ENCODE results near the gene FBXO3. TPM values are rescaled to one million over a fixed set of nuclear protein-coding genes. Genes with fewer than 3 reads are reported as not detected.

Gene FBXO3
- total and polyA plus RNA-seq, 9 of the 15 experiments (the other 6 are each of a cell fraction or from before 2014, with no cell fraction given), result 11.6 to 59.3 (median 29.2) TPM

- Histone ChIP-seq H3K79me2 (ENCODE audit: control insufficient read depth, insufficient read depth, low read length) (no peaks in the 10 kb centered on the region), H3K27me3 (ENCODE audit: control insufficient read depth in 2 of 2, insufficient read depth in 2 of 2, low read length in 2 of 2) (0 out of 5 replicates have a peak, but pooled peaks cover 0 to 10% of the 10 kb centered on the region in 2 experiments), H4K20me1 (replicated peaks; ENCODE audit: control insufficient read depth, insufficient read depth, low read length) (no peaks in the 10 kb centered on the region), H3K27ac (ENCODE audit: extremely low read depth, low read depth, low read length) (no peak overlapping the region), H3K9ac (ENCODE audit: insufficient read depth in 1 of 2, low read depth in 2 of 2, low read length in 2 of 2) (no peak overlapping the region), H3K4me2 (ENCODE audit: insufficient read depth, low read length) (no peak overlapping the region), H3K4me1 (replicated peaks in 1 of 2; ENCODE audit: control insufficient read depth in 2 of 2, insufficient read depth in 2 of 2, low read length in 2 of 2) (peaks cover 17 to 18% of the 10 kb centered on the region in 2 experiments), H3K9me3 (replicated peaks; ENCODE audit: control insufficient read depth, insufficient read depth, low read depth, low read length) (no peaks in the 10 kb centered on the region), H3K9me1 (ENCODE audit: control insufficient read depth, insufficient read depth, low read length) (no peaks in the 10 kb centered on the region), H3K36me3 (ENCODE audit: control insufficient read depth, insufficient read depth, low read length) (peaks cover 29% of the 10 kb centered on the region; the same call in 2 of the 3 replicates), H2AFZ (ENCODE audit: low read depth, low read length) (no peak overlapping the region), H3K4me3 (no peak overlapping the region)
- ATAC-seq (no peak), DNase-seq (ENCODE audit: extremely low read depth in 1 of 4, low spot score in 3 of 4) (no peak), FAIRE-seq (no peak)
- intact Hi-C loops (cut with micrococcal nuclease) (no loop called here), in situ Hi-C loops (cut with MboI) (no loop called here)
- ChIA-PET POLR2A (interaction anchor here (1.7 kb wide), 1 partner anchor 12 kb away, joined by 6 read pairs; no protein-coding TSS in a partner anchor), CTCF (ENCODE audit: low intra/inter-chr PET ratio) (no interaction called here)
- WGBS (ENCODE audit: insufficient coverage, low coverage, missing lambda C conversion rate), result 75% methylated on average over 4 of the region's 4 CpGs
- no TSS peak for BruUV-seq (replicated peaks)
- TF ChIP-seq POLR2B (IDR thresholded peaks at IDR 0.05; ENCODE audit: low read depth, partially characterized antibody) (peak; percentile 14), NR4A1 (CRISPR knock-in tag; IDR thresholded peaks at IDR 0.05) (no peak), NR4A1 (tag; IDR thresholded peaks at IDR 0.05) (no peak)
Observed at GRCh38 chr11:33703788-33704187, 70.5 kb downstream of the FBXO3 start.

GRCh38 chr11:33703234-33703633 lies 71.1 kb downstream of the FBXO3 start:
- BruUV-seq (replicated peaks), result no TSS peak
- H3K9me1 ChIP-seq (ENCODE audit: control insufficient read depth, insufficient read depth, low read length), result no peaks in the 10 kb centered on the region
- intact Hi-C loops (cut with micrococcal nuclease), result no loop called here
- ATAC-seq (no peak), FAIRE-seq (no peak), DNase-seq (ENCODE audit: extremely low read depth in 1 of 4, low spot score in 3 of 4) (no peak)
- peaks cover 2 to 10% of the 10 kb centered on the region in 2 experiments; a peak in 2 of 5 replicates for H3K27me3 ChIP-seq (ENCODE audit: control insufficient read depth in 2 of 2, insufficient read depth in 2 of 2, low read length in 2 of 2)
- H3K27ac ChIP-seq (ENCODE audit: extremely low read depth, low read depth, low read length), result no peak overlapping the region
- ChIA-PET CTCF (ENCODE audit: low intra/inter-chr PET ratio) (no interaction called here), POLR2A (interaction anchor here (1.7 kb wide), 1 partner anchor 12 kb away, joined by 6 read pairs; no protein-coding TSS in a partner anchor)
- H3K4me3 ChIP-seq, result no peak overlapping the region
- no peak overlapping the region for H3K4me2 ChIP-seq (ENCODE audit: insufficient read depth, low read length)
- H3K36me3 ChIP-seq (ENCODE audit: control insufficient read depth, insufficient read depth, low read length), result peaks cover 25% of the 10 kb centered on the region; the same call in 2 of the 3 replicates
- peaks cover 17 to 18% of the 10 kb centered on the region in 2 experiments for H3K4me1 ChIP-seq (replicated peaks in 1 of 2; ENCODE audit: control insufficient read depth in 2 of 2, insufficient read depth in 2 of 2, low read length in 2 of 2)
- H2AFZ ChIP-seq (ENCODE audit: low read depth, low read length), result no peak overlapping the region
- H3K79me2 ChIP-seq (ENCODE audit: control insufficient read depth, insufficient read depth, low read length), result no peaks in the 10 kb centered on the region
- in situ Hi-C loops (cut with MboI), result no loop called here
- H3K9ac ChIP-seq (ENCODE audit: insufficient read depth in 1 of 2, low read depth in 2 of 2, low read length in 2 of 2), result no peak overlapping the region
- no peaks in the 10 kb centered on the region for H4K20me1 ChIP-seq (replicated peaks; ENCODE audit: control insufficient read depth, insufficient read depth, low read length)
- H3K9me3 ChIP-seq (replicated peaks; ENCODE audit: control insufficient read depth, insufficient read depth, low read depth, low read length), result no peaks in the 10 kb centered on the region
- no peak for TF ChIP-seq PHB (CRISPR knock-in tag; IDR thresholded peaks at IDR 0.05)
- no peak for TF ChIP-seq ZNF696 (CRISPR knock-in tag; conservative IDR thresholded peaks at IDR 0.05)
- no peak for TF ChIP-seq EWSR1 (IDR thresholded peaks at IDR 0.05; ENCODE audit: borderline replicate concordance, low read depth, partially characterized antibody)
- no peak for TF ChIP-seq SRSF7 (optimal IDR thresholded peaks at IDR 0.05; ENCODE audit: low read depth, low read length)
- no peak for TF ChIP-seq ZNF134 (CRISPR knock-in tag; conservative IDR thresholded peaks at IDR 0.05)
- no peak for TF ChIP-seq FOXA3 (CRISPR knock-in tag; conservative IDR thresholded peaks at IDR 0.05 in 1 of 2, IDR thresholded peaks at IDR 0.05 in 1 of 2)
- no peak for TF ChIP-seq ELK1 (CRISPR knock-in tag; IDR thresholded peaks at IDR 0.05)
- TF ChIP-seq MAFG (tag; conservative IDR thresholded peaks at IDR 0.05), result no peak
- no peak for TF ChIP-seq MED1 (CRISPR knock-in tag; IDR thresholded peaks at IDR 0.05; ENCODE audit: borderline replicate concordance)
- no peak for TF ChIP-seq ZNF695 (CRISPR knock-in tag; IDR thresholded peaks at IDR 0.05)
- WGBS (ENCODE audit: insufficient coverage, low coverage, missing lambda C conversion rate), result 45% methylated on average over 5 of the region's 5 CpGs
